GM12878 (cell line): ENCODE measurements around the gene GNB3. TPM values are rescaled to one million over a fixed set of nuclear protein-coding genes. Genes with fewer than 3 reads are reported as not detected.

Source experiments
- ATAC-seq: fragments of 200-7000 bp; cut with Tn5 transposase; 3 replicates; pipeline ENCODE4 v1.9.1; 2020; ENCODE audit warnings: mild to moderate bottlenecking, moderate library complexity
- BruUV-seq: library from RNA; stranded (reverse); fragments of 400-500 nt; replicated peaks from 2 replicates; lab custom pipeline; 2021; lab: Mats Ljungman, UMichigan
- CTCF ChIA-PET: fragments of 300-600 bp; sonication (Branson Sonifier 250); formaldehyde crosslinking; extraction: SDS; loops from one replicate; lab custom pipeline; 2021; ENCODE audit warnings: inconsistent platforms; lab: Yijun Ruan, JAX
- POLR2A ChIA-PET: fragments of 350-600 bp; formaldehyde crosslinking; extraction: SDS; loops from one replicate; lab custom pipeline; 2021; ENCODE audit warnings: inconsistent platforms; lab: Charles Lee
- RAD21 ChIA-PET: fragments of 300-600 bp; sonication (Branson Sonifier 250); formaldehyde crosslinking; loops from one replicate; lab custom pipeline; 2023; ENCODE audit warnings: antibody characterized with exemption; ENCODE audit not compliant: unreplicated experiment; lab: Charles Lee
- SMC1A ChIA-PET: fragments of 300-600 bp; sonication (Branson Sonifier 250); formaldehyde crosslinking; loops from one replicate; lab custom pipeline; 2023; ENCODE audit not compliant: unreplicated experiment, uncharacterized antibody; lab: Charles Lee
- DNase-seq: peaks from one replicate; pipeline ENCODE4 v3.0.0-alpha.2; 2011; ENCODE audit warnings: low read depth, low spot score
- FAIRE-seq: peaks from 3 replicates; lab custom pipeline; 2011; peaks lifted over from hg19 to GRCh38; lab: Jason Lieb, UNC
- H2AFZ ChIP-seq: 2 replicates; pipeline ENCODE4 v1.6.0; 2011; ENCODE audit warnings: low read depth, low read length, control low read depth; ENCODE audit not compliant: control insufficient read depth
- H3K27ac ChIP-seq: 2 replicates; pipeline ENCODE4 v1.5.1; 2011; ENCODE audit warnings: control low read depth; ENCODE audit not compliant: control insufficient read depth, insufficient read depth
- H3K27me3 ChIP-seq, 2 experiments: replicated peaks in 1 of 2; 2 replicates each; pipeline versions ENCODE4 v1.6.0 to v1.6.1; 2011; ENCODE audit warnings: low read length in 1 of 2; ENCODE audit not compliant: control insufficient read depth in 2 of 2, insufficient read depth in 2 of 2
- H3K36me3 ChIP-seq, 2 experiments: 2 replicates each; pipeline ENCODE4 v1.5.1; 2011; ENCODE audit warnings: low read length in 1 of 2; ENCODE audit not compliant: control insufficient read depth in 2 of 2, insufficient read depth in 2 of 2
- H3K4me1 ChIP-seq: 2 replicates; pipeline ENCODE4 v1.6.1; 2011; ENCODE audit warnings: mild to moderate bottlenecking, low read length, moderate library complexity, mixed read lengths; ENCODE audit not compliant: control insufficient read depth, insufficient read depth
- H3K4me2 ChIP-seq: 2 replicates; pipeline ENCODE4 v1.6.0; 2011; ENCODE audit warnings: control low read depth; ENCODE audit not compliant: control insufficient read depth, insufficient read depth
- H3K4me3 ChIP-seq: fragments of 200-600 bp; sonication (generic); 2 replicates; pipeline ENCODE4 v1.5.1; 2016
- H3K79me2 ChIP-seq: 2 replicates; pipeline ENCODE4 v1.6.0; 2011; ENCODE audit warnings: low read length; ENCODE audit not compliant: control insufficient read depth, insufficient read depth
- H3K9ac ChIP-seq: 2 replicates; pipeline ENCODE4 v1.8.0; 2011; ENCODE audit warnings: low read length, control low read depth, mixed read lengths; ENCODE audit not compliant: control insufficient read depth, insufficient read depth
- H3K9me3 ChIP-seq: replicated peaks from 3 replicates; pipeline ENCODE4 v1.5.1; 2011; ENCODE audit warnings: mild to moderate bottlenecking, low read length; ENCODE audit not compliant: control insufficient read depth, insufficient read depth
- H4K20me1 ChIP-seq: 2 replicates; pipeline ENCODE4 v1.6.0; 2011; ENCODE audit not compliant: control insufficient read depth, insufficient read depth
- MEF2A ChIP-seq: IDR thresholded peaks from 2 replicates; pipeline ENCODE4 v1.6.1; 2011; ENCODE audit warnings: low read depth, mild to moderate bottlenecking, low read length, moderate library complexity; ENCODE audit not compliant: insufficient read depth
- REST ChIP-seq: IDR thresholded peaks from 2 replicates; pipeline ENCODE4 v1.6.1; 2012; ENCODE audit warnings: mild to moderate bottlenecking, low read depth, low read length
- WGBS: methylation state at CpG from one replicate; pipeline ENCODE4 v1.1.6; 2016; ENCODE audit warnings: low lambda C conversion rate; ENCODE audit not compliant: insufficient replicate concordance, insufficient coverage; ENCODE audit errors: missing lambda C conversion rate; 5-methylcytosine and 5-hydroxymethylcytosine counted together
- in situ Hi-C: fragments of 300-500 bp; cut with MboI; formaldehyde crosslinking; loops from 9 replicates; pipeline ENCODE4 v1.14.3; 2018; ENCODE audit warnings: mixed read lengths
- intact Hi-C: fragments of 100-400 bp; cut with micrococcal nuclease; formaldehyde crosslinking; loops from one replicate; pipeline ENCODE4 v1.14.2; 2022; ENCODE audit not compliant: unreplicated experiment
- polyA plus RNA-seq, 11 experiments: library from polyadenylated mRNA; depleted of rRNA in 4 of 11; unstranded in 6 of 11; stranded (reverse) in 5 of 11; fragments of >200 nt; fragmentation: Nextera tagmentation in 4 of 11; fragmentation: Illumina TruSeq in 1 of 11; extraction: Ambion mirVana in 4 of 11; extraction: Trizol in 1 of 11; gene quantifications; 1 replicate in 1 of 11; 2 replicates in 10 of 11; pipeline versions ENCODE4 v1.2.1 to v1.2.3, GENCODE V29; 2011 to 2016; ENCODE audit warnings: inconsistent platforms in 2 of 11, missing spikeins in 2 of 11, low read depth in 1 of 11
- total RNA-seq, 4 experiments: library from RNA; depleted of rRNA in 3 of 4; stranded (reverse); fragments of >200 nt in 3 of 4; fragmentation: Illumina TruSeq in 1 of 4; extraction: Trizol in 1 of 4; gene quantifications; 2 replicates each; pipeline versions ENCODE4 v1.2.1 to v1.2.3, GENCODE V29; 2013 to 2021
- TF ChIP-seq, protein P1 (sequence below): IDR thresholded peaks from 2 replicates; pipeline ENCODE4 v1.6.1; 2012; ENCODE audit warnings: low read depth, low read length, improper control_type of control experiment

GNB3 gene
- total and polyA plus RNA-seq, 10 of the 15 experiments (the other 5 are each of a cell fraction or from before 2014, with no cell fraction given): 0.05 to 1.1 (median 0.36) TPM

DNA sequence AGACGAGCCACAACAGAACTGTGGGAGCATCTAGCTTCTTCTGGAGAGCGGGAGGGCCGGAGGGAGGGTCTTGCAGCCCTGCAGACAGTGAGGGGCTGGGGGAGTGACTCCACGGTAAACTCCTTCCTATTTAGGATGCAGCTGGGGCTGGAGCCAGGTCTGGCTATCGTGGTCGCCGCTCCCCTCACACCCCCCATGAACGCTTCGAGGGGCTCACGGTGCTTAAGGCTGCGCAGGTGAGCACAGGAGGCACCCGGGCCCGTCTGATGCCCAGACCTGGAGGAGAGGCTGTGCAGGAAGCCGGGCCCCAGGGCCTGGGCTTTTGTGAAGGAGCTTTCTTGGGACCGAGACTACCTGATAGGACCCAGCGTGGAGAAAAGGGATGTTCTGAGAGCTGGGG lies 3.9 kb upstream of the GNB3 start:
- no peak for FAIRE-seq
- no TSS peak for BruUV-seq
- CTCF ChIA-PET: interaction anchor here (0.6 to 6.8 kb wide), 10 partner anchors 11 to 272 kb away, joined by 3 to 72 read pairs (median 4); partner anchors contain the start of genes CDCA3, MLF2, PTMS and SPSB2
- POLR2A ChIA-PET: interaction anchor here (0.9 to 1.7 kb wide), 3 partner anchors 12 to 224 kb away, joined by 3 to 5 read pairs (median 4); partner anchors contain the start of gene MLF2
- ATAC-seq: no peak
- peaks cover 0 to 1% of the 10 kb centered on the region in 2 experiments; a peak in 1 of 4 replicates for H3K27me3 ChIP-seq
- no peak overlapping the region for H3K9ac ChIP-seq
- H3K4me3 ChIP-seq: no peak overlapping the region
- H3K4me2 ChIP-seq: no peak overlapping the region
- intact Hi-C loops (no loop called here), in situ Hi-C loops (no loop called here)
- peaks cover 10% of the 10 kb centered on the region for H3K4me1 ChIP-seq
- RAD21 ChIA-PET: interaction anchor here (1.1 kb wide), 1 partner anchor 55 kb away, joined by 3 read pairs; no protein-coding TSS in a partner anchor
- H3K79me2 ChIP-seq: no peaks in the 10 kb centered on the region
- H3K36me3 ChIP-seq: no peaks in the 10 kb centered on the region
- no peaks in the 10 kb centered on the region for H3K9me3 ChIP-seq
- WGBS: 51% methylated on average over 14 of the region's 16 CpGs
- no peak overlapping the region for H2AFZ ChIP-seq
- no peaks in the 10 kb centered on the region for H4K20me1 ChIP-seq
- DNase-seq: no peak
- TF ChIP-seq MEF2A: no peak
- TF ChIP-seq REST: no peak
- TF ChIP-seq, protein P1, sequence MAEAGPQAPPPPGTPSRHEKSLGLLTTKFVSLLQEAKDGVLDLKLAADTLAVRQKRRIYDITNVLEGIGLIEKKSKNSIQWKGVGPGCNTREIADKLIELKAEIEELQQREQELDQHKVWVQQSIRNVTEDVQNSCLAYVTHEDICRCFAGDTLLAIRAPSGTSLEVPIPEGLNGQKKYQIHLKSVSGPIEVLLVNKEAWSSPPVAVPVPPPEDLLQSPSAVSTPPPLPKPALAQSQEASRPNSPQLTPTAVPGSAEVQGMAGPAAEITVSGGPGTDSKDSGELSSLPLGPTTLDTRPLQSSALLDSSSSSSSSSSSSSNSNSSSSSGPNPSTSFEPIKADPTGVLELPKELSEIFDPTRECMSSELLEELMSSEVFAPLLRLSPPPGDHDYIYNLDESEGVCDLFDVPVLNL: no peak
- no peak overlapping the region for H3K27ac ChIP-seq
- SMC1A ChIA-PET: interaction anchor here (1.1 to 5.8 kb wide), 2 partner anchors 12 to 84 kb away, joined by 3 to 35 read pairs; partner anchors contain the start of gene MLF2
